ENCODE measurements around the gene RAB30. TPM values are rescaled to one million over a fixed set of nuclear protein-coding genes. Genes with fewer than 3 reads are reported as not detected.

The RAB30 gene
- 10 to 100 TPM in 1 of 2 donors, 1 to 10 TPM in 1; 8.4 to 15.8 TPM for total RNA-seq
- 10.8 TPM for polyA plus RNA-seq (2013, experiment 1 of 2)
- polyA plus RNA-seq (2013, experiment 2 of 2), result 8.2 TPM
- long read RNA-seq, experiment 1, partial matches to known transcripts, result 0 of 1 reads
- long read RNA-seq, experiment 1, other reads (novel, unspliced or antisense), result 1 of 1 reads
- long read RNA-seq, experiment 2, transcript RAB30-205 (5 exons, 792 nt), result major isoform, 6 of 11 reads
- long read RNA-seq, experiment 2, partial matches to known transcripts, result 0 of 11 reads
- long read RNA-seq, experiment 2, other reads (novel, unspliced or antisense), result 5 of 11 reads
- long read RNA-seq, experiment 3, transcript RAB30-205 (5 exons, 792 nt), result major isoform, 7 of 9 reads
- long read RNA-seq, experiment 3, partial matches to known transcripts, result 1 of 9 reads
- long read RNA-seq, experiment 3, other reads (novel, unspliced or antisense), result 1 of 9 reads
- long read RNA-seq, experiment 4, partial matches to known transcripts, result 0 of 6 reads
- long read RNA-seq, experiment 4, other reads (novel, unspliced or antisense), result 2 of 6 reads

DNA sequence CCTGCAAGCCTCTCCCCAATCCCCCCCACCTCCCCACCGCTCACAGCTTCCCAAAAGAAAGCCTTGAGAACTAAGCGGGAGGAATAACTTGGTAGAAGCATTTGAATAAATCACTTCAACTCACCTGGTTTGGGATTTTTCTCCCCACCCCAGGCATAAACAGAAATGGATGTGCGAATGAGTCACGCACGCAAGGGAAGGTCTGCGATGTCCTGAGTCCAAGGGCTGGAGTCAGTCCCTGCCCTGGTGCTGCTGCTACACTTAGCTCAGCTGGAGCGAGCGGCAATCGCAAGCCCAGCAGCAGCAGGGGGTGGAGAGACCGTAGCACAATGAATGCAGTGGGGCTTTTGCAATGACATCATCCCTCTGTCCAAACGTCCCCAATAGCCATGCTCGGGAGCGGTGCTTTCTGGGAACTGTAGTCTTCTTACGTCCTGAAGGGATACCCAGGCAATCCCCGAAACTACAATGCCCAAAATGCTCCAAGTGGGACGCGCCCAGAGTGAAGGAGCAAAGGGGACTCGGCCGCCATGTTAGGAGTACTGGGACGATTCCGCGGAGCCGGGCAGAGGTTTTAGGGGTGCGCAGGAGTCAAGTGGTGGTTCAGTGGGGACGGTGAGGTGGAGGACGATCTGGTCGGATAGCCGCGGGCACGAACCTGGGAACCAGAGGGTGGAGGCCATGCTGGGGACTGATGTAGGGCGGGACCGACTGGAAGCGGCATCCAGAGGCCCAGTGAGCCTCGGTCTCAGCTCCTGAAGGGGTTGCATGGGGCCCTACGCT is at the start of gene RAB30:
RAB30 (minus strand) TSS at position 331 of the 783 bp plus-strand sequence. CDS start 74,581 bp downstream, outside the sequence.
- peaks cover 22% of the 10 kb centered on the region for H3K4me1 Mint-ChIP-seq

GRCh38 chr11:83120327-83120726 is 48.6 kb upstream of the RAB30 start:
- no peak for TF ChIP-seq CTCF (conservative IDR thresholded peaks at IDR 0.05)
- no peak overlapping the region for H3K27ac ChIP-seq (ENCODE audit: low read depth, low read length)
- peaks cover 3% of the 10 kb centered on the region for H3K4me1 Mint-ChIP-seq

More for the DNA sequence above, at the start of gene RAB30:
- H3K4me1 ChIP-seq (ENCODE audit: control insufficient read depth, insufficient read depth, low read length), result no peaks in the 10 kb centered on the region
- Mint-ChIP-seq H3K9me3 (no peaks in the 10 kb centered on the region), H3K27me3 (ENCODE audit: insufficient read depth) (peaks cover 3% of the 10 kb centered on the region), H3K4me3 (no peak within 1 kb of the TSS), H3K27ac (no peak within 1 kb of the TSS), H3K36me3 (ENCODE audit: low read depth) (peaks cover 22% of the 10 kb centered on the region)
- peaks cover 35% of the 10 kb centered on the region for H3K36me3 ChIP-seq (ENCODE audit: control insufficient read depth, insufficient read depth, low read length)
- H3K27me3 ChIP-seq (ENCODE audit: control insufficient read depth, insufficient read depth, low read length, poor library complexity, severe bottlenecking), result no peaks in the 10 kb centered on the region
- H3K27ac ChIP-seq (ENCODE audit: low read depth, low read length), result peak within 1 kb of the TSS; percentile 86
- no peak for TF ChIP-seq CTCF (conservative IDR thresholded peaks at IDR 0.05)
- WGBS, 2 experiments (ENCODE audit: insufficient coverage in 1 of 2, insufficient read length in 1 of 2), result 0 to 1% methylated on average over 20 to 35 of the region's 35 CpGs
- no peaks in the 10 kb centered on the region for H3K9me3 ChIP-seq (ENCODE audit: control insufficient read depth, low read length)
- peak within 1 kb of the TSS; percentile 97 for H3K4me3 ChIP-seq (ENCODE audit: low read length)
- peak within 1 kb of the TSS; percentile 93 for H3K9ac ChIP-seq (ENCODE audit: extremely low read depth, low read length, poor library complexity, severe bottlenecking)
- peak; percentile 99 for DNase-seq

GRCh38 chr11:83119216-83119615 is 47.5 kb upstream of the RAB30 start:
- TF ChIP-seq CTCF (conservative IDR thresholded peaks at IDR 0.05), result no peak
- 89 to 98% methylated on average over 1 to 3 of the region's 3 CpGs for WGBS, 2 experiments (ENCODE audit: insufficient coverage in 1 of 2, insufficient read length in 1 of 2)
- Mint-ChIP-seq H3K36me3 (ENCODE audit: low read depth) (no peaks in the 10 kb centered on the region), H3K9me3 (no peaks in the 10 kb centered on the region), H3K27me3 (ENCODE audit: insufficient read depth) (no peaks in the 10 kb centered on the region), H3K4me1 (peaks cover 9% of the 10 kb centered on the region), H3K27ac (no peak overlapping the region), H3K4me3 (no peak overlapping the region)
- Histone ChIP-seq H3K27ac (ENCODE audit: low read depth, low read length) (no peak overlapping the region), H3K4me3 (ENCODE audit: low read length) (no peak overlapping the region), H3K27me3 (ENCODE audit: control insufficient read depth, insufficient read depth, low read length, poor library complexity, severe bottlenecking) (no peaks in the 10 kb centered on the region), H3K4me1 (ENCODE audit: control insufficient read depth, insufficient read depth, low read length) (no peaks in the 10 kb centered on the region), H3K9me3 (ENCODE audit: control insufficient read depth, low read length) (no peaks in the 10 kb centered on the region), H3K36me3 (ENCODE audit: control insufficient read depth, insufficient read depth, low read length) (no peaks in the 10 kb centered on the region), H3K9ac (ENCODE audit: extremely low read depth, low read length, poor library complexity, severe bottlenecking) (no peak overlapping the region)
- DNase-seq, result no peak

More at GRCh38 chr11:83120327-83120726, 48.6 kb upstream of the RAB30 start:
- Mint-ChIP-seq H3K9me3 (no peaks in the 10 kb centered on the region), H3K27me3 (ENCODE audit: insufficient read depth) (no peaks in the 10 kb centered on the region), H3K36me3 (ENCODE audit: low read depth) (no peaks in the 10 kb centered on the region), H3K27ac (peak overlapping the region; percentile 50), H3K4me3 (no peak overlapping the region)
- Histone ChIP-seq H3K27me3 (ENCODE audit: control insufficient read depth, insufficient read depth, low read length, poor library complexity, severe bottlenecking) (no peaks in the 10 kb centered on the region), H3K4me1 (ENCODE audit: control insufficient read depth, insufficient read depth, low read length) (no peaks in the 10 kb centered on the region), H3K36me3 (ENCODE audit: control insufficient read depth, insufficient read depth, low read length) (no peaks in the 10 kb centered on the region), H3K9me3 (ENCODE audit: control insufficient read depth, low read length) (no peaks in the 10 kb centered on the region), H3K4me3 (ENCODE audit: low read length) (no peak overlapping the region), H3K9ac (ENCODE audit: extremely low read depth, low read length, poor library complexity, severe bottlenecking) (no peak overlapping the region)
- DNase-seq, result no peak
